DND-41 (cell line): ENCODE measurements around the gene MAB21L4.

Experiments
- ATAC-seq: fragments of 200-7000 bp; cut with Tn5 transposase; 3 replicates; pipeline ENCODE4 v1.9.1; 2021; ENCODE audit warnings: low read depth; ENCODE audit not compliant: insufficient read depth
- DNase-seq: peaks from one replicate; pipeline ENCODE4 v3.0.0-alpha.2; 2020
- H2AFZ ChIP-seq: 2 replicates; pipeline ENCODE4 v1.6.0; 2012; ENCODE audit warnings: low read depth, low read length
- H3K27ac ChIP-seq: 2 replicates; pipeline ENCODE4 v1.5.1; 2012; ENCODE audit warnings: low read length, inconsistent platforms
- H3K27me3 ChIP-seq: fragments of 200-600 bp; sonication (generic); 2 replicates; pipeline ENCODE4 v1.6.0; 2012; ENCODE audit warnings: low read length, mild to moderate bottlenecking, inconsistent platforms; ENCODE audit not compliant: insufficient read depth, poor library complexity
- H3K36me3 ChIP-seq: 2 replicates; pipeline ENCODE4 v1.5.1; 2012; ENCODE audit warnings: low read length, inconsistent platforms; ENCODE audit not compliant: insufficient read depth
- H3K4me1 ChIP-seq: 2 replicates; pipeline ENCODE4 v1.5.1; 2012; ENCODE audit warnings: mild to moderate bottlenecking, low read length; ENCODE audit not compliant: insufficient read depth
- H3K4me2 ChIP-seq: 2 replicates; pipeline ENCODE4 v1.6.0; 2012; ENCODE audit warnings: mild to moderate bottlenecking, moderate library complexity, low read length, inconsistent platforms; ENCODE audit not compliant: insufficient read depth
- H3K4me3 ChIP-seq, 2 experiments: fragments of 200-600 bp in 1 of 2; shearing (Covaris generic) in 1 of 2; 2 replicates each; pipeline ENCODE4 v1.5.1; 2012 to 2016; ENCODE audit warnings: inconsistent platforms in 2 of 2, low read length in 2 of 2, mild to moderate bottlenecking in 2 of 2, low read depth in 1 of 2, moderate library complexity in 1 of 2
- H3K79me2 ChIP-seq: 2 replicates; pipeline ENCODE4 v1.6.0; 2012; ENCODE audit warnings: low read length, inconsistent platforms; ENCODE audit not compliant: insufficient read depth
- H3K9ac ChIP-seq: 2 replicates; pipeline ENCODE4 v1.6.0; 2012; ENCODE audit warnings: low read depth, mild to moderate bottlenecking, inconsistent platforms, low read length, moderate library complexity
- H3K9me3 ChIP-seq: 2 replicates; pipeline ENCODE4 v1.5.1; 2012; ENCODE audit warnings: low read length, moderate library complexity, mild to moderate bottlenecking, inconsistent platforms; ENCODE audit not compliant: insufficient read depth, severe bottlenecking
- H4K20me1 ChIP-seq: 2 replicates; pipeline ENCODE4 v1.6.0; 2012; ENCODE audit warnings: low read length; ENCODE audit not compliant: insufficient read depth
- EZH2 ChIP-seq: IDR thresholded peaks from 3 replicates; pipeline ENCODE4 v1.6.1; 2012; ENCODE audit warnings: borderline replicate concordance, low read depth, mild to moderate bottlenecking, moderate library complexity, low read length, inconsistent platforms; ENCODE audit not compliant: severe bottlenecking
- TF ChIP-seq, protein P1 (sequence below): IDR thresholded peaks from 2 replicates; pipeline ENCODE4 v1.5.1; 2012; ENCODE audit warnings: borderline replicate concordance, low read length, moderate library complexity, mild to moderate bottlenecking; ENCODE audit not compliant: poor library complexity, severe bottlenecking; ENCODE audit errors: extremely low read depth

MAB21L4 gene

DNA sequence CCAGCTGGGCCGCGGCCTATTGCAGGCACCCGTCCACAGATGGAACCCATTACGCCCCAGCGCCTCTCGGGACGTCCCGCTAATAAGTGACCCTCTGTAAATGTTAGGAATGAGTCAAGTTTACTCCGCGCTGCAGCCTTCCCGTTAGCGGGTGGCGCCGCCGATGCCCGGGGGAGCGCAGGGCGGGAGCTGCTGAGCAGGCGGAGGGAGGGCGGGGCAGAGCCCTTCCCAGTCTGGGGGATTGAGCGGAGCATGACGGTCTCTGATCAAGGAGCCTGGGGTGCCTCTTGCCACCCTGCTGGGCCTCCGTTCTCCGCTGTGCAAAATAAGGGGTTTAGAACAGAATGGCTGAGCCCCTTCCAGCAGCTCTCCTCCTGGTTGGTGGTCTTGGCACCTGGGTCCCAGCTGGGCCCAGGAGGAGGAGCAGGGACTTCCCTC lies 20.6 kb upstream of the MAB21L4 start:
- peaks cover 5% of the 10 kb centered on the region for H3K27me3 ChIP-seq
- H4K20me1 ChIP-seq: no peaks in the 10 kb centered on the region; the same call in 1 of the 2 replicates
- no peak overlapping the region for H3K4me3 ChIP-seq
- H3K36me3 ChIP-seq: no peaks in the 10 kb centered on the region
- DNase-seq: no peak
- H3K79me2 ChIP-seq: no peaks in the 10 kb centered on the region
- H3K9ac ChIP-seq: no peak overlapping the region
- ATAC-seq: no peak
- H2AFZ ChIP-seq: no peak overlapping the region
- no peaks in the 10 kb centered on the region for H3K9me3 ChIP-seq
- no peaks in the 10 kb centered on the region for H3K4me1 ChIP-seq
- TF ChIP-seq, protein P1, sequence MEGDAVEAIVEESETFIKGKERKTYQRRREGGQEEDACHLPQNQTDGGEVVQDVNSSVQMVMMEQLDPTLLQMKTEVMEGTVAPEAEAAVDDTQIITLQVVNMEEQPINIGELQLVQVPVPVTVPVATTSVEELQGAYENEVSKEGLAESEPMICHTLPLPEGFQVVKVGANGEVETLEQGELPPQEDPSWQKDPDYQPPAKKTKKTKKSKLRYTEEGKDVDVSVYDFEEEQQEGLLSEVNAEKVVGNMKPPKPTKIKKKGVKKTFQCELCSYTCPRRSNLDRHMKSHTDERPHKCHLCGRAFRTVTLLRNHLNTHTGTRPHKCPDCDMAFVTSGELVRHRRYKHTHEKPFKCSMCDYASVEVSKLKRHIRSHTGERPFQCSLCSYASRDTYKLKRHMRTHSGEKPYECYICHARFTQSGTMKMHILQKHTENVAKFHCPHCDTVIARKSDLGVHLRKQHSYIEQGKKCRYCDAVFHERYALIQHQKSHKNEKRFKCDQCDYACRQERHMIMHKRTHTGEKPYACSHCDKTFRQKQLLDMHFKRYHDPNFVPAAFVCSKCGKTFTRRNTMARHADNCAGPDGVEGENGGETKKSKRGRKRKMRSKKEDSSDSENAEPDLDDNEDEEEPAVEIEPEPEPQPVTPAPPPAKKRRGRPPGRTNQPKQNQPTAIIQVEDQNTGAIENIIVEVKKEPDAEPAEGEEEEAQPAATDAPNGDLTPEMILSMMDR: no peak
- TF ChIP-seq EZH2: no peak
- H3K27ac ChIP-seq: no peak overlapping the region
- H3K4me2 ChIP-seq: no peak overlapping the region

DNA sequence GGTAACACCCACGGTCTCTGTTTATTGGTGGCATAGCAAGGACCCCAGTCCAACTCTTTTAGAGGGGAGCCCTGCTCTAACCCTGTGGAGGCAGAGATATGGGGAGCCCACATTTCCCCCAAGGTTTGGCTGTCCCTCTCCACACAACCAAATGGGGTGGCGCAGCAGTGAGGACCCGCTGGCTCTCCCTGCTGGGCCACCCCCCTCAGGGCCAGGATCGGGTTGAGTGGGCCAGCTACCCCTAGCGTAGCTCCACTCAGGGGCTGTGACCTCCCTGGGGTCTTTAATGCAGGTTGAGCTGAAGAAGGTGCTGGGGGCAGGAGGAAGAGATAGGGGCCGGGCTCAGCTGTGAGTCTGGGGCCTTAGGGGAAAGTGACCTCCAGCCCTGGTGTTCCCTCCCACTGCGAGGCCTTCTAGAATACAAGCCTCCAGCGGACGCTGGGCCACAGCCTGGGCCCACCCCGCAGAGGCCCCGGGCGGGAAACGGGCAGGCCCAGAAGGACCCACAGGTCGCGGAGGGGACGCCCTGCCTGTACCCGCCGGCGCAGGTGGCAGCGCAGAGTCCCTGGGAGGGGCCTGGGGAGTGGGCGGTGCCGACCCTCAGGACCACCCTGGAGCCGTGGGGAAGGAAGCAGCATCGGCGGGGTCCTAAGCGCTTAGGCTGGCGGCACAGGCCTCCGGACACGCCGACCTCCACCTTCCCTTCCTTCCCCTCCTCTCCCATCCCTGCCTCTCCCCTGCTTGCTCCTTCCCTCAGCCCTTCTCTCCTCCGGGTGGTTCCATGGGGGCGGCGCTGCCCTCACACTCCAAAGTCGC lies 19.8 kb upstream of the MAB21L4 start:
- no peak overlapping the region for H3K4me3 ChIP-seq
- H3K36me3 ChIP-seq: no peaks in the 10 kb centered on the region
- H3K9ac ChIP-seq: no peak overlapping the region
- H3K4me2 ChIP-seq: no peak overlapping the region
- no peak overlapping the region for H3K27ac ChIP-seq
- ATAC-seq (no peak), DNase-seq (no peak)
- no peaks in the 10 kb centered on the region for H3K4me1 ChIP-seq
- H4K20me1 ChIP-seq: no peaks in the 10 kb centered on the region; the same call in 1 of the 2 replicates
- no peaks in the 10 kb centered on the region for H3K9me3 ChIP-seq
- no peak for TF ChIP-seq EZH2
- TF ChIP-seq, protein P1: no peak
- H3K27me3 ChIP-seq: peaks cover 5% of the 10 kb centered on the region
- no peaks in the 10 kb centered on the region for H3K79me2 ChIP-seq
- H2AFZ ChIP-seq: no peak overlapping the region

DNA sequence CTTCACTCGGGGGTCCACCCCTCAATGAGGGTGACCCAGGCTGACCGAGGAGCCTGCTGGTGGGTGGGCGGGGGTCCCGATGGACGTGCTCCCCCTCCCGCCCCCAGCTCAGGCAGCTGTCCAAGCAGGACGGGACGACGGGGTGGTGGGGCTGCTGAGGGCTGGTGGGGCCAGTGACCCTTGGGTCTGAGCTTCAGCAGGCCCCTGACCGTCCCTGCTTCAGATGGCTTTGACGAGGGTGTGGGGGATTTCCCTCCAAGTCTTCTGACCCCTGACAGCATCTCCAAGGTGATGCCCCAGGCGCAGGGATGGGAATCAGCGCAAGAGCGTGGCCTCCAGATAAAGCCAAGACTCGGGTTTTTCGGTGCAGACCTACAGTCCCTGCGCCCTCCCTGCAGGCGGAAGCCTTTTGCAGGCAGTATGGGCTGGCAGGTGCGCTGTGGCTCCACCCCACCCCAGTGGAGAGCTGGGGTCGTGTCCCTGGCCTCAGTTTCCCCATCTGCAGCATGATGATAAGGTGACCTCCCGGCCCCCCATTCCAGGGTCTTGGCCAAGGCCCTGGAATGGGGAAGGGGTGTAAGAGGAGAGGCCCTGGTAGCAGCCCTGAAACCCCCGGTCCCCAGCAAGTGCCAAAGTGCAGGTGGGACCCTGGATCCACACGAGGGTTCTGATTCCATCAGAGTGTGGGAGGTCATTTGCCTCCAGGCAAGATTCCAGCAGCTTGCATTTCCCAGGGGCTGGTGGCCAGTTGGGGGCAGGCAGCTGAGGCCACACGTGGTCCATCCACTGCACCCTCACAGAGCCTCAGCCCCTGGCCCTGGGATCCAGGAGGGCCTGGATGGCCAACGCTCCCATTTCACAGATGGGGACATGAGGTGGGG lies 18.9 kb upstream of the MAB21L4 start:
- Histone ChIP-seq H3K27ac (no peak overlapping the region), H3K79me2 (no peaks in the 10 kb centered on the region), H3K4me1 (no peaks in the 10 kb centered on the region), H4K20me1 (no peaks in the 10 kb centered on the region; the same call in 1 of the 2 replicates), H3K36me3 (no peaks in the 10 kb centered on the region), H3K27me3 (peaks cover 5% of the 10 kb centered on the region), H3K4me3 (no peak overlapping the region), H2AFZ (no peak overlapping the region), H3K9ac (no peak overlapping the region), H3K4me2 (no peak overlapping the region), H3K9me3 (no peaks in the 10 kb centered on the region)
- ATAC-seq: peak; percentile 32; the same call in 1 of the 3 replicates
- no peak for DNase-seq
- TF ChIP-seq, protein P1: no peak
- no peak for TF ChIP-seq EZH2
